ENCODE measurements around the gene TMPRSS11F.

GRCh38 chr4:68082758-68083157, 46.9 kb downstream of the TMPRSS11F start:
- no peak for TF ChIP-seq CTCF (IDR thresholded peaks at IDR 0.05; ENCODE audit: low read depth, low read length, poor library complexity, severe bottlenecking)
- no peak for TF ChIP-seq EZH2phosphoT487 (IDR thresholded peaks at IDR 0.05; ENCODE audit: borderline replicate concordance, low read length)
